Fibroblast of the aortic adventitia (primary cell): ENCODE results near the gene SUSD2. TPM values are rescaled to one million over a fixed set of nuclear protein-coding genes. Genes with fewer than 3 reads are reported as not detected.

Source experiments
- DNase-seq: peaks from one replicate; pipeline ENCODE4 v3.0.0-alpha.2; 2010; ENCODE audit warnings: low read depth
- H3K4me3 ChIP-seq: 2 replicates; pipeline ENCODE4 v1.5.1; 2011; ENCODE audit warnings: low read depth, mild to moderate bottlenecking, control low read depth, low read length, moderate library complexity
- total RNA-seq: library from RNA; depleted of rRNA; stranded (reverse); fragments of >200 nt; gene quantifications from 2 replicates; pipeline ENCODE4 v1.2.3, GENCODE V29; 2012; ENCODE audit warnings: low replicate concordance
- TF ChIP-seq, protein P1 (sequence below): IDR thresholded peaks from 2 replicates; pipeline ENCODE4 v1.5.1; 2011; ENCODE audit warnings: mild to moderate bottlenecking, low read length, control low read depth, inconsistent platforms; ENCODE audit not compliant: insufficient read depth

SUSD2 gene
- total RNA-seq, 1 donor = 0.99 TPM

DNA sequence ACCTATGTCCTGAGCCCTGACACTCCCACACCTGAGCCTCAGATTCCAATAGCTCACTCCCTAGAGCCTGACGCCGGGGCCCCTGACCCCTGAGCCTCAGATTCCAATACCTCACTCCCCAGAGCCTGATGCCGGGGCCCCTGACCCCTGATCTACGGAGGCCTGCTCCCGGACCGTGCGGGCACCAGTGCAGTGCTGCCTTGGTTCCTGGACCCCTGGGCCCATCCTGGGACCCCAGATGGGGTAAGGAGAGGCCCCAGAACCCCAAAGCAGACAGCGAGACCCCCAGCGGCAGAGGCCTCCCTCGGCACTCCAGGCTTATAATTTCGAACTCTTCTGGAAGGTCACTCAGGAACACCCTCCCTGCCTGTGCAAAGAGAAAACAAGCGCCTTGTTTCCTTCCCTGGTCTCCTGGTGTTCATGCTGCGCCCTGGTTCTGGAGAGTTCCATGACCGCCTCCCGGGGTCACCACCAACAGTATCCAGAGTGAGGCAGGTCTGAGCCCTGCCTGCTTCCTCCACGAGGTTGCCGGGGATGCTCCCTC is 7.5 kb downstream of the SUSD2 start:
- TF ChIP-seq, protein P1, sequence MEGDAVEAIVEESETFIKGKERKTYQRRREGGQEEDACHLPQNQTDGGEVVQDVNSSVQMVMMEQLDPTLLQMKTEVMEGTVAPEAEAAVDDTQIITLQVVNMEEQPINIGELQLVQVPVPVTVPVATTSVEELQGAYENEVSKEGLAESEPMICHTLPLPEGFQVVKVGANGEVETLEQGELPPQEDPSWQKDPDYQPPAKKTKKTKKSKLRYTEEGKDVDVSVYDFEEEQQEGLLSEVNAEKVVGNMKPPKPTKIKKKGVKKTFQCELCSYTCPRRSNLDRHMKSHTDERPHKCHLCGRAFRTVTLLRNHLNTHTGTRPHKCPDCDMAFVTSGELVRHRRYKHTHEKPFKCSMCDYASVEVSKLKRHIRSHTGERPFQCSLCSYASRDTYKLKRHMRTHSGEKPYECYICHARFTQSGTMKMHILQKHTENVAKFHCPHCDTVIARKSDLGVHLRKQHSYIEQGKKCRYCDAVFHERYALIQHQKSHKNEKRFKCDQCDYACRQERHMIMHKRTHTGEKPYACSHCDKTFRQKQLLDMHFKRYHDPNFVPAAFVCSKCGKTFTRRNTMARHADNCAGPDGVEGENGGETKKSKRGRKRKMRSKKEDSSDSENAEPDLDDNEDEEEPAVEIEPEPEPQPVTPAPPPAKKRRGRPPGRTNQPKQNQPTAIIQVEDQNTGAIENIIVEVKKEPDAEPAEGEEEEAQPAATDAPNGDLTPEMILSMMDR = no peak
- no peak for DNase-seq
- H3K4me3 ChIP-seq = no peak overlapping the region

DNA sequence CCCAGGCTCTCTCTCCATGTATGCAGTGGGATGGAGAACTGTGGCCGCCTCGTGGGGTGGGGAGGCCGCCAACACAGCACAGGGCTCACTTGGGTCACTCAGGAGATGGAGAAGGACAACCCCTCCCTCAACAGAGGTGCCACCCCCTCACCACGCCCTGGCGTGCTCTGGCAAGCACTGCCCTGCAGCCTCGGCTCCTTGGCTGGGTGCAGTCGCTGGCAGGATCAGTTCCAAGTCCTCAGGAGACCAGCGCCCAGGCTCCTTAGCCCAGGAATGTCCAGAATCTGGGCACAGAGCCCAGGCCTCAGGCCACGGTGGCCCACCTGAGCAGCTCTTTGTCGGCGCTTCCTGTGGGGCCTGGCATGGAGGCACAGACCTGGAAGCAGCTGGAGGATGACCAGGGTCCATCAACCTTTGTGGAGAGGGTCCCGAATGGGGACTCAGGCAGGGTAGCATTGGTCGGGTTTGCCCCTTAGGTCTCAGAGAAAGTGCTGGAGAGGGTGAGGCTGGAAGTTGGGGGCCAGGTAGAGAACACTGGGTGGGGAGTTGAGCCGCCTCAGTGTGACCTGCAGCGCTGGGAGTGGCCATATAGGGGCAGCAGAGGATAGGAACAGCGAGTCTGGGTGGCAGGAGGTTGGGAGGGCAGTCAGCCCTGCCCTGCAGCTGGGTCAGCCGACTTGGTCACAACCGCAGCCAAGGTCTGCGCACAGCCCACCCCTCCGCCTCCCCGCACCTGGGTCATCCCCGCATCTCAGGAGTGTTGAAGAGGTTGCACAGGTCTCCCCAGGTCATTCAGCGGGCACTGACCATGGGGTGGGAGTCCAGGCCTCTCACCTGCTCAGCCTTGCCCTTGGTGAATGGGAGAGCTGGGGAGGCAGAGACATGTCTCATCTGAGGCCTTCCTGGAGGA is 8.2 kb downstream of the SUSD2 start:
- DNase-seq = peak; percentile 72
- TF ChIP-seq, protein P1 = peak; percentile 95
- no peak overlapping the region for H3K4me3 ChIP-seq

DNA sequence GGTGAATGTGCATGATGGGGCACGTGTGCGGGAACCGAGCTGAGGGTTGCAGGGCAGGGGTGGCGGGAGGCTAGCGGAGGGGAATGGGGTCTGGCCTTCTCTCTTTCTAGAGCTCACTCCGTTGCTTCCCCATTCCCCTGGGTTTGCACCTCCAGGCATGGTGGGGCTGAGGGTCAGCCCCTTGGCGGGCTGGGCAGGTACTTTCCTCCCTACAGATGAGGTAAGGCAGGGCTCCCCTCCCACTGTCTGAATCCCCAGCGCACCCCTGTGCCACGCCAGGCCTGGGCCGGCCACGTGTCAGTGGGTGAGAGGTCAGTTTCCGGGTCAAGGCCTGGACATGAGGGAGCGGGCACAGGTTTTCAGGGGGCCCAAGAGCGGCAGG is 8.9 kb downstream of the SUSD2 start:
- no peak for DNase-seq
- TF ChIP-seq, protein P1 = no peak
- H3K4me3 ChIP-seq = no peak overlapping the region

DNA sequence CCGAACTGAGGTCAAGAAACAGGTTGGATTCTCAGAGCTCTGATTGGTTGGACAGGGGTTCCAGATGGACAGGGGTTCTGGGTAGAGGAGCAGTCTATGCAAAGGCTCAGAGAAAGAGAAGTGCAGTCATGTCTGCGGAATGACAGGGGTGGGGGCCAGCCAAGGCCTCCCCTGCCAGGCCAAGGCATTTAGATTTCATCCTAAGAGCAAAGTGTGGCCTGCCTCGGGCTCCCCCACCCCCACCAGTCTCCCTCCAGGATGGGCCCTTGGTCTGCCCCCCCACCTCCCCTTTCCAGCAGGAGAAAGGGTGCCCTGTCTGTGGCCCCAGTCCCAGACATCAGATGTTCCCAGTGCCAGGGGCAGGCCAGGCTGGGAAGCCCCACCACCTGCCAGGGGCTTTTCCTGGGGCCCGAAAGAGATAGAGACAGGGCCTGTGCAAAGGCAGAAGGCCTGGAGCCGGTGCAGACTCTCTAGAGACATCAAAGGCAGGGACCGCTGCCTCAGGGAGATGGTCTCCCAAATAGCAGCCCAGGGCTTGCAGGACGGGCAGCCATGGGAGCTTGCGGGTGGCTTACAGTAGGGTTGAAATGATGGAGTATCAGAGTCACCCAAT is 9.4 kb downstream of the SUSD2 start:
- H3K4me3 ChIP-seq = no peak overlapping the region
- no peak for DNase-seq
- TF ChIP-seq, protein P1 = no peak

DNA sequence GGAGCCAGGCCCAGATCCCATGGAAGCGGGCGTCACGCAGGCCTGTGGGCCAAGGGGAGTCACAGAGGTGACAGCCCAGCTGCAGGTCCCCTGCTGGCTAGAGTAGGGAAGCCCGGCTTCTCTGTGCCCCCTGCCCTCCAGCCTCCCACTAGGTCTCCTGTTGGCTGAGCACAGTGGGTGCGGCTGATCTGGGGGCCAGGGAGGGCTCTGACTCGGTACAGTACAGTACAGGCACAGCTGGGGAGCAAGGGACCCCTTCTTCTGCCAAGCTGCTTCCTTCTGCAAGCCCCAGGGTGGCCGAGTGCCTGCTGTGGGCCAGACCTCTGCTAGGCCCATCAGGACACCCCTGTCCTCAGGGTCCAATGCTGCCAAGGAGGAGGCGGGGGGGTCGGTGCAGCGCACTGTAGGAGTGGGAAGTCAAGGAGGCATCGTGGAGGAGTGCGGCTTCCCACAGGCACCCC is 10.1 kb downstream of the SUSD2 start:
- TF ChIP-seq, protein P1 = peak; percentile 7
- no peak for DNase-seq
- H3K4me3 ChIP-seq = no peak overlapping the region

DNA sequence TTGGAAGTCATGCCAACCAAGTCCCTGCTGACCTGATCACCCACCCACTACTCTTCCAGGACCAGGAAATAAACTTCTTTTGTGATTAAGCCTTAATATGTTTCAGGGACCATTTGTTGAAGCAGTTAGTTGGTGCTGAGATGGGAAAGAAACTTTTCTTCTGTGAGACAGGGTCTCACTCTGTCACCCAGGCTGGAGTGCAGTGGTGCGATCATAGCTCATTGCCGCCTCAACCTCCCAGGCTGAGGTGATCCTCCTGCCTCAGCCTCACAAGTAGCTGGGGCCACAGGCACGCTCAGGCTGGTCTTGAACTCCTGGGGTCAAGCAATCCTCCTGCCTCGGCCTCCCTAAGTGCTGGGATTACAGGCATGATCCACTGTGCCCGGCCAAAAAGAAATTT is 10.6 kb downstream of the SUSD2 start:
- H3K4me3 ChIP-seq = no peak overlapping the region
- DNase-seq = no peak
- TF ChIP-seq, protein P1 = no peak
